Keratinocyte (primary cell): ENCODE data around the gene TMEM190.

Experiments used
- EZH2 ChIP-seq: IDR thresholded peaks from one replicate; pipeline ENCODE4 v1.6.1; 2012; ENCODE audit warnings: inconsistent platforms, mild to moderate bottlenecking, low read length, moderate library complexity
- TF ChIP-seq, protein P1 (sequence below), 3 experiments: IDR thresholded peaks in 1 of 3; conservative IDR thresholded peaks in 1 of 3; optimal IDR thresholded peaks in 1 of 3; 2 replicates in 2 of 3; 3 replicates in 1 of 3; pipeline versions ENCODE3 to v1.5.1; 2011; ENCODE audit warnings: low read length in 3 of 3, mild to moderate bottlenecking in 3 of 3, moderate library complexity in 2 of 3, control low read depth in 1 of 3, inconsistent platforms in 1 of 3; ENCODE audit not compliant: insufficient read depth in 2 of 3; ENCODE audit errors: extremely low read depth in 1 of 3

DNA sequence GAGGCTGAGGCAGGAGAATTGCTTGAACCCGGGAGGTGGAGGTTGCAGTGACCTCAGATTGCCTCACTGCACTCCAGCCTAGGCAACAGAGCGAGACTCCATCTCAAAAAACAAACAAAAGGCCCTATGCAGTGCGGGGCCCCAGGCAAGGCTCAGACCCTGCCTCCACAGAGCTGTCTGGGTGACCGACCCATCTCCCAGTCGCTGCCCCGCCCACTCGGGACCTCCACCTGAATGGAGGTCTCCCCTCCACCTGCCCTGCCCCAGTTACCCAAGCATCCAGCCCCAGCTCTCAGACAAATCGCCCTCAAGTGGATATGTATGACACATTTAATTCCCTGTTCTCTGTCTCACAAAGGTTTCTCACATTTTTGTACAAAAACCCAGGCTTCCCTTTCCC is 11.4 kb upstream of the TMEM190 start:
- TF ChIP-seq EZH2: no peak
- TF ChIP-seq, protein P1, sequence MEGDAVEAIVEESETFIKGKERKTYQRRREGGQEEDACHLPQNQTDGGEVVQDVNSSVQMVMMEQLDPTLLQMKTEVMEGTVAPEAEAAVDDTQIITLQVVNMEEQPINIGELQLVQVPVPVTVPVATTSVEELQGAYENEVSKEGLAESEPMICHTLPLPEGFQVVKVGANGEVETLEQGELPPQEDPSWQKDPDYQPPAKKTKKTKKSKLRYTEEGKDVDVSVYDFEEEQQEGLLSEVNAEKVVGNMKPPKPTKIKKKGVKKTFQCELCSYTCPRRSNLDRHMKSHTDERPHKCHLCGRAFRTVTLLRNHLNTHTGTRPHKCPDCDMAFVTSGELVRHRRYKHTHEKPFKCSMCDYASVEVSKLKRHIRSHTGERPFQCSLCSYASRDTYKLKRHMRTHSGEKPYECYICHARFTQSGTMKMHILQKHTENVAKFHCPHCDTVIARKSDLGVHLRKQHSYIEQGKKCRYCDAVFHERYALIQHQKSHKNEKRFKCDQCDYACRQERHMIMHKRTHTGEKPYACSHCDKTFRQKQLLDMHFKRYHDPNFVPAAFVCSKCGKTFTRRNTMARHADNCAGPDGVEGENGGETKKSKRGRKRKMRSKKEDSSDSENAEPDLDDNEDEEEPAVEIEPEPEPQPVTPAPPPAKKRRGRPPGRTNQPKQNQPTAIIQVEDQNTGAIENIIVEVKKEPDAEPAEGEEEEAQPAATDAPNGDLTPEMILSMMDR (optimal IDR thresholded peaks at IDR 0.05 in 1 of 3, IDR thresholded peaks at IDR 0.05 in 1 of 3, conservative IDR thresholded peaks at IDR 0.05 in 1 of 3; ENCODE audit: extremely low read depth in 1 of 3, insufficient read depth in 2 of 3, low read length in 3 of 3): no peak
